SK-N-SH (cell line): ENCODE measurements around the gene FBXW8. TPM values are rescaled to one million over a fixed set of nuclear protein-coding genes. Genes with fewer than 3 reads are reported as not detected.

ENCODE experiments used
- CTCF ChIA-PET: fragments of 300-600, 350-600 bp; formaldehyde crosslinking; extraction: SDS; loops from one replicate; lab custom pipeline; 2021; lab: Yijun Ruan, JAX
- POLR2A ChIA-PET: fragments of 350-600 bp; sonication (Branson Sonifier 250); formaldehyde crosslinking; extraction: SDS; loops from one replicate; lab custom pipeline; 2020; ENCODE audit warnings: antibody characterized with exemption, inconsistent platforms; lab: Yijun Ruan, JAX
- DNase-seq: peaks from one replicate; pipeline ENCODE4 v3.0.0; 2012
- H2AFZ ChIP-seq: fragments of 200-600 bp; sonication (generic); 2 replicates; pipeline ENCODE4 v1.8.1; 2016; ENCODE audit warnings: antibody characterized with exemption, mild to moderate bottlenecking, low read depth
- H3F3A ChIP-seq: fragments of 200-600 bp; sonication (generic); replicated peaks from 2 replicates; pipeline ENCODE3; 2016; ENCODE audit warnings: antibody characterized with exemption, mild to moderate bottlenecking; ENCODE audit not compliant: insufficient read depth
- H3K27ac ChIP-seq, 2 experiments: fragments of 200-500 bp in 1 of 2; fragments of 200-600 bp in 1 of 2; sonication (Bioruptor generic) in 1 of 2; sonication (generic), shearing (Covaris generic) in 1 of 2; 2 replicates each; pipeline versions ENCODE4 v1.5.1 to v1.6.1; 2014 to 2016; ENCODE audit warnings: low read depth in 2 of 2, inconsistent platforms in 1 of 2, low read length in 1 of 2, mild to moderate bottlenecking in 1 of 2, mixed read lengths in 1 of 2
- H3K27me3 ChIP-seq: fragments of 200-600 bp; sonication (generic), shearing (Covaris generic); 2 replicates; pipeline ENCODE4 v1.6.1; 2016; ENCODE audit warnings: mixed run types; ENCODE audit not compliant: insufficient read depth
- H3K36me3 ChIP-seq, 2 experiments: fragments of 200-500 bp in 1 of 2; fragments of 200-600 bp in 1 of 2; sonication (Bioruptor generic) in 1 of 2; sonication (generic) in 1 of 2; replicated peaks in 1 of 2; 2 replicates each; pipeline versions ENCODE3 to v1.5.1; 2014 to 2016; ENCODE audit warnings: low read length in 1 of 2, mild to moderate bottlenecking in 1 of 2; ENCODE audit not compliant: insufficient read depth in 2 of 2, control insufficient read depth in 1 of 2
- H3K4me1 ChIP-seq, 2 experiments: fragments of 200-500 bp in 1 of 2; fragments of 200-600 bp in 1 of 2; sonication (Bioruptor generic) in 1 of 2; sonication (generic), shearing (Covaris generic) in 1 of 2; 2 replicates each; pipeline versions ENCODE4 v1.5.1 to v1.6.1; 2014 to 2016; ENCODE audit warnings: low read depth in 1 of 2, low read length in 1 of 2, mixed run types in 1 of 2; ENCODE audit not compliant: insufficient read depth in 2 of 2, control insufficient read depth in 1 of 2
- H3K4me2 ChIP-seq: fragments of 200-600 bp; sonication (generic), shearing (Covaris generic); 2 replicates; pipeline ENCODE4 v1.6.1; 2017; ENCODE audit warnings: mixed run types
- H3K4me3 ChIP-seq, 2 experiments: fragments of 200-500 bp in 1 of 2; fragments of 200-600 bp in 1 of 2; sonication (Bioruptor generic) in 1 of 2; sonication (generic), shearing (Covaris generic) in 1 of 2; 2 replicates each; pipeline versions ENCODE4 v1.5.1 to v1.8.1; 2014 to 2016; ENCODE audit warnings: low read depth in 2 of 2, inconsistent platforms in 1 of 2, low read length in 1 of 2, mild to moderate bottlenecking in 1 of 2, mixed read lengths in 1 of 2, moderate library complexity in 1 of 2
- H3K79me2 ChIP-seq: fragments of 200-600 bp; sonication (generic); 2 replicates; pipeline ENCODE4 v1.8.1; 2017; ENCODE audit warnings: mild to moderate bottlenecking; ENCODE audit not compliant: insufficient read depth
- H3K9ac ChIP-seq: fragments of 200-600 bp; sonication (generic); 2 replicates; pipeline ENCODE4 v1.6.1; 2017; ENCODE audit warnings: mixed run types
- H3K9me2 ChIP-seq: fragments of 200-600 bp; sonication (generic); 2 replicates; pipeline ENCODE4 v1.6.1; 2017; ENCODE audit warnings: mixed run types
- H3K9me3 ChIP-seq: fragments of 200-600 bp; sonication (generic); 2 replicates; pipeline ENCODE4 v1.6.1; 2017; ENCODE audit warnings: mixed run types, mild to moderate bottlenecking, moderate library complexity
- H4K20me1 ChIP-seq: fragments of 200-600 bp; sonication (generic); 2 replicates; pipeline ENCODE4 v1.6.1; 2017; ENCODE audit warnings: mild to moderate bottlenecking, mixed run types; ENCODE audit not compliant: insufficient read depth
- FOSL2 ChIP-seq: IDR thresholded peaks from 2 replicates; pipeline ENCODE4 v1.4.0; 2012; ENCODE audit warnings: low read depth, mild to moderate bottlenecking, moderate library complexity, borderline replicate concordance
- MEF2A ChIP-seq: IDR thresholded peaks from 2 replicates; pipeline ENCODE4 v1.4.0; 2012; ENCODE audit warnings: low read depth, borderline replicate concordance
- NRF1 ChIP-seq: IDR thresholded peaks from 2 replicates; pipeline ENCODE4 v1.6.1; 2012; ENCODE audit warnings: low read depth, mild to moderate bottlenecking, low read length
- PBX3 ChIP-seq: IDR thresholded peaks from 2 replicates; pipeline ENCODE4; 2012
- RCOR1 ChIP-seq: fragments of 150-350 bp; IDR thresholded peaks from 2 replicates; pipeline ENCODE4 v1.6.1; 2017; ENCODE audit warnings: antibody characterized with exemption, low read length
- REST ChIP-seq: IDR thresholded peaks from 2 replicates; pipeline ENCODE4 v1.6.1; 2012; ENCODE audit warnings: mild to moderate bottlenecking, low read depth, low read length, moderate library complexity
- RXRA ChIP-seq: IDR thresholded peaks from 2 replicates; pipeline ENCODE4 v1.4.0; 2012; ENCODE audit warnings: low read depth, mild to moderate bottlenecking, borderline replicate concordance
- SIN3A ChIP-seq: IDR thresholded peaks from 2 replicates; pipeline ENCODE4 v1.6.1; 2012; ENCODE audit warnings: low read depth, mild to moderate bottlenecking, low read length, moderate library complexity, borderline replicate concordance
- TAF1 ChIP-seq: IDR thresholded peaks from 2 replicates; pipeline ENCODE4 v1.6.1; 2012; ENCODE audit warnings: low read depth, mild to moderate bottlenecking, low read length, moderate library complexity, borderline replicate concordance
- TEAD4 ChIP-seq: IDR thresholded peaks from 2 replicates; pipeline ENCODE4 v1.4.0; 2012; ENCODE audit warnings: mild to moderate bottlenecking, borderline replicate concordance; ENCODE audit not compliant: insufficient read depth
- ZBTB33 ChIP-seq: IDR thresholded peaks from 2 replicates; pipeline ENCODE4 v1.4.0; 2012; ENCODE audit warnings: low read depth, borderline replicate concordance
- WGBS: methylation state at CpG from one replicate; pipeline ENCODE4 v1.1.6; 2017; ENCODE audit warnings: low lambda C conversion rate; 5-methylcytosine and 5-hydroxymethylcytosine counted together
- polyA plus RNA-seq, 3 experiments: library from polyadenylated mRNA; depleted of rRNA; stranded (reverse); fragments of >200 nt; gene quantifications; 2 replicates each; pipeline ENCODE4 v1.2.3, GENCODE V29; 2012

FBXW8 gene
- polyA plus RNA-seq, 1 of the 3 experiments (the other 2 are of a cell fraction) = 15.6 TPM

- Histone ChIP-seq H2AFZ (no peak overlapping the region), H3F3A (no peaks in the 10 kb centered on the region), H3K36me3 (peaks cover 52 to 84% of the 10 kb centered on the region in 2 experiments), H3K9me3 (0 out of 2 replicates have a peak, but pooled peaks cover 7% of the 10 kb centered on the region), H3K4me1 (peaks cover 0 to 23% of the 10 kb centered on the region in 2 experiments; a peak in 2 of 4 replicates), H3K9ac (no peak overlapping the region), H4K20me1 (peaks cover 21% of the 10 kb centered on the region; the same call in 1 of the 2 replicates), H3K4me3 (no peak overlapping the region), H3K27ac (no peak overlapping the region), H3K4me2 (no peak overlapping the region), H3K79me2 (peaks cover 42% of the 10 kb centered on the region), H3K9me2 (no peaks in the 10 kb centered on the region), H3K27me3 (no peaks in the 10 kb centered on the region)
- no peak for DNase-seq
- ChIA-PET POLR2A (interaction anchor here (0.6 to 0.9 kb wide), 2 partner anchors 13 to 31 kb away, joined by 3 read pairs; no protein-coding TSS in a partner anchor), CTCF (interaction anchor here (1.2 kb wide), 1 partner anchor 243 kb away, joined by 3 read pairs; no protein-coding TSS in a partner anchor)
- no peak for TF ChIP-seq SIN3A
- no peak for TF ChIP-seq TEAD4
- TF ChIP-seq PBX3 = no peak
- no peak for TF ChIP-seq MEF2A
- TF ChIP-seq RXRA = no peak
- no peak for TF ChIP-seq NRF1
- no peak for TF ChIP-seq TAF1
- TF ChIP-seq RCOR1 = no peak
- TF ChIP-seq REST = no peak
- TF ChIP-seq ZBTB33 = no peak
- TF ChIP-seq FOSL2 = no peak
- WGBS = 95% methylated on average over 9 of the region's 9 CpGs
These were observed 35.3 kb downstream of the FBXW8 start for GRCh38 chr12:116945886-116946550.
